IMR-90 (cell line): ENCODE results near the gene NEDD4L. TPM values are rescaled to one million over a fixed set of nuclear protein-coding genes. Genes with fewer than 3 reads are reported as not detected.

Source experiments
- ATAC-seq: fragments of 200-7000 bp; cut with Tn5 transposase; 2 replicates; pipeline ENCODE4 v1.9.1; 2020; ENCODE audit warnings: low read depth, mild to moderate bottlenecking, moderate library complexity
- BruUV-seq: library from RNA; stranded (reverse); fragments of 400-500 nt; replicated peaks from 2 replicates; lab custom pipeline; 2021; lab: Mats Ljungman, UMichigan
- CTCF ChIA-PET: fragments of 300-600 bp; formaldehyde crosslinking; extraction: SDS; loops from one replicate; lab custom pipeline; 2021; ENCODE audit warnings: antibody characterized with exemption; lab: Yijun Ruan, JAX
- POLR2A ChIA-PET: fragments of 300-600 bp; sonication (Branson Sonifier 250); formaldehyde crosslinking; loops from one replicate; lab custom pipeline; 2022; ENCODE audit warnings: antibody characterized with exemption; ENCODE audit not compliant: unreplicated experiment; lab: Charles Lee
- DNase-seq: peaks from one replicate; pipeline ENCODE4 v3.0.0; 2013
- H2AFZ ChIP-seq: replicated peaks from 2 replicates; pipeline ENCODE3; 2013; ENCODE audit warnings: low read length, mild to moderate bottlenecking; ENCODE audit not compliant: poor library complexity
- H2AK5ac ChIP-seq: 2 replicates; pipeline ENCODE4 v1.6.1; 2013; ENCODE audit warnings: low read depth, low read length, inconsistent platforms
- H2AK9ac ChIP-seq: replicated peaks from 2 replicates; pipeline ENCODE3; 2013; ENCODE audit warnings: mild to moderate bottlenecking, low read depth, low read length, moderate library complexity; ENCODE audit not compliant: poor library complexity
- H2BK120ac ChIP-seq: 2 replicates; pipeline ENCODE4 v1.6.1; 2013; ENCODE audit warnings: low read depth, low read length, inconsistent platforms
- H2BK15ac ChIP-seq: 3 replicates; pipeline ENCODE4 v1.6.1; 2013; ENCODE audit warnings: low read depth, low read length, inconsistent platforms
- H2BK20ac ChIP-seq: 2 replicates; pipeline ENCODE4 v1.6.1; 2013; ENCODE audit warnings: low read depth, mild to moderate bottlenecking, inconsistent platforms, low read length, moderate library complexity
- H2BK5ac ChIP-seq: 2 replicates; pipeline ENCODE4 v1.6.1; 2013; ENCODE audit warnings: mild to moderate bottlenecking, low read depth, low read length, inconsistent platforms; ENCODE audit not compliant: poor library complexity, severe bottlenecking
- H3K14ac ChIP-seq: replicated peaks from 2 replicates; pipeline ENCODE4 v1.6.1; 2013; ENCODE audit warnings: low read depth, low read length, inconsistent platforms
- H3K18ac ChIP-seq: 2 replicates; pipeline ENCODE4 v1.6.1; 2013; ENCODE audit warnings: low read depth, low read length, control low read depth
- H3K23ac ChIP-seq: 2 replicates; pipeline ENCODE4 v1.6.1; 2013; ENCODE audit warnings: low read depth, low read length, inconsistent platforms
- H3K27ac ChIP-seq: 2 replicates; pipeline ENCODE4 v1.5.1; 2013; ENCODE audit warnings: mild to moderate bottlenecking, control low read depth, low read length; ENCODE audit not compliant: insufficient read depth
- H3K27me3 ChIP-seq: 2 replicates; pipeline ENCODE4 v1.6.1; 2013; ENCODE audit warnings: low read length; ENCODE audit not compliant: control insufficient read depth, insufficient read depth
- H3K36me3 ChIP-seq: 2 replicates; pipeline ENCODE4 v1.6.1; 2013; ENCODE audit warnings: low read length, mixed read lengths; ENCODE audit not compliant: control insufficient read depth, insufficient read depth
- H3K4ac ChIP-seq: 2 replicates; pipeline ENCODE4 v1.6.1; 2013; ENCODE audit warnings: low read depth, low read length, inconsistent platforms
- H3K4me1 ChIP-seq: 2 replicates; pipeline ENCODE4 v1.6.1; 2013; ENCODE audit warnings: low read length, mixed read lengths; ENCODE audit not compliant: control insufficient read depth, insufficient read depth
- H3K4me2 ChIP-seq: 2 replicates; pipeline ENCODE4 v1.6.1; 2013; ENCODE audit warnings: low read depth, mild to moderate bottlenecking, control low read depth, low read length, moderate library complexity
- H3K4me3 ChIP-seq: 2 replicates; pipeline ENCODE4 v1.5.1; 2013; ENCODE audit warnings: low read depth, mild to moderate bottlenecking, control low read depth, low read length, moderate library complexity; ENCODE audit not compliant: insufficient read depth
- H3K56ac ChIP-seq: 2 replicates; pipeline ENCODE4 v1.6.1; 2013; ENCODE audit warnings: low read length, inconsistent platforms; ENCODE audit not compliant: insufficient read depth; ENCODE audit errors: extremely low read depth
- H3K79me1 ChIP-seq, 2 experiments: 2 replicates each; pipeline ENCODE4 v1.6.1; 2013; ENCODE audit warnings: low read length in 2 of 2, inconsistent platforms in 1 of 2, low read depth in 1 of 2
- H3K9ac ChIP-seq: 2 replicates; pipeline ENCODE4 v1.6.1; 2013; ENCODE audit warnings: low read depth, low read length, control low read depth
- H3K9me1 ChIP-seq: 2 replicates; pipeline ENCODE4 v1.6.1; 2013; ENCODE audit warnings: low read length, inconsistent platforms; ENCODE audit not compliant: insufficient read depth
- H3K9me3 ChIP-seq: 2 replicates; pipeline ENCODE4 v1.6.1; 2013; ENCODE audit warnings: low read length; ENCODE audit not compliant: control insufficient read depth, insufficient read depth
- H4K20me1 ChIP-seq: 2 replicates; pipeline ENCODE4 v1.6.1; 2013; ENCODE audit warnings: low read length, inconsistent platforms; ENCODE audit not compliant: insufficient read depth
- H4K5ac ChIP-seq: 2 replicates; pipeline ENCODE4 v1.6.1; 2013; ENCODE audit warnings: mild to moderate bottlenecking, low read depth, low read length, control low read depth
- H4K8ac ChIP-seq, 2 experiments: 2 replicates each; pipeline ENCODE4 v1.6.1; 2013; ENCODE audit warnings: low read depth in 2 of 2, low read length in 2 of 2, control low read depth in 1 of 2, inconsistent platforms in 1 of 2
- H4K91ac ChIP-seq: 2 replicates; pipeline ENCODE4 v1.6.1; 2013; ENCODE audit warnings: low read depth, low read length, inconsistent platforms; ENCODE audit not compliant: insufficient read depth
- BHLHE40 ChIP-seq: fragments of 150-350 bp; IDR thresholded peaks from 2 replicates; pipeline ENCODE4 v1.6.1; 2016; ENCODE audit warnings: mild to moderate bottlenecking, low read depth, low read length
- CHD1 ChIP-seq: IDR thresholded peaks from 2 replicates; pipeline ENCODE4 v1.6.1; 2012; ENCODE audit warnings: low read depth, low read length, improper control_type of control experiment
- FOS ChIP-seq: fragments of 150-350 bp; IDR thresholded peaks from 2 replicates; pipeline ENCODE4 v1.6.1; 2016; ENCODE audit warnings: low read depth, low read length
- MAFK ChIP-seq: IDR thresholded peaks from 2 replicates; pipeline ENCODE4 v1.6.1; 2012; ENCODE audit warnings: low read depth, low read length, improper control_type of control experiment
- MAZ ChIP-seq: IDR thresholded peaks from 2 replicates; pipeline ENCODE4 v1.6.1; 2012; ENCODE audit warnings: low read depth, mild to moderate bottlenecking, low read length, improper control_type of control experiment, moderate library complexity, borderline replicate concordance
- POLR2A ChIP-seq: IDR thresholded peaks from 2 replicates; pipeline ENCODE4 v1.6.1; 2012; ENCODE audit warnings: mild to moderate bottlenecking, low read depth, low read length
- RAD21 ChIP-seq: IDR thresholded peaks from 2 replicates; pipeline ENCODE4 v1.6.1; 2012; ENCODE audit warnings: low read length, improper control_type of control experiment
- RFX5 ChIP-seq: IDR thresholded peaks from 2 replicates; pipeline ENCODE4 v1.8.0; 2012; ENCODE audit warnings: low read depth, mild to moderate bottlenecking, low read length, moderate library complexity
- SMC3 ChIP-seq: fragments of 150-350 bp; IDR thresholded peaks from 2 replicates; pipeline ENCODE4 v1.6.1; 2016; ENCODE audit warnings: low read depth, mild to moderate bottlenecking, antibody characterized with exemption, low read length, moderate library complexity
- USF2 ChIP-seq: fragments of 150-350 bp; IDR thresholded peaks from 2 replicates; pipeline ENCODE4 v1.6.1; 2017; ENCODE audit warnings: mild to moderate bottlenecking, antibody characterized with exemption, low read length, low read depth
- WGBS, 2 experiments: methylation state at CpG; one replicate each; pipeline versions ENCODE4 v1.1.5 to v1.1.7; 2013; ENCODE audit warnings: missing lambda C conversion rate in 2 of 2; ENCODE audit not compliant: insufficient read length in 1 of 2; ENCODE audit errors: extremely low coverage in 2 of 2; 5-methylcytosine and 5-hydroxymethylcytosine counted together
- dilution Hi-C: fragments of 300-500 bp; cut with HindIII; formaldehyde crosslinking; loops from one replicate; pipeline ENCODE4 v1.14.3; 2018; ENCODE audit warnings: low sequenced_read_pairs; ENCODE audit not compliant: unreplicated experiment
- in situ Hi-C: fragments of 300-500 bp; cut with MboI; formaldehyde crosslinking; loops from 3 replicates; pipeline ENCODE4 v1.14.3; 2019; ENCODE audit warnings: low sequenced_read_pairs, inconsistent platforms, mixed read lengths
- intact Hi-C: fragments of 100-400 bp; cut with micrococcal nuclease; formaldehyde crosslinking; loops from 2 replicates; pipeline ENCODE4 v1.10.0; 2022
- polyA plus RNA-seq, 3 experiments: library from polyadenylated mRNA; depleted of rRNA; stranded (reverse); fragments of >200 nt; gene quantifications; 2 replicates each; pipeline ENCODE4 v1.2.3, GENCODE V29; 2012; ENCODE audit warnings: low replicate concordance in 1 of 3
- total RNA-seq: library from RNA; depleted of rRNA; stranded (reverse); fragments of >200 nt; gene quantifications from 2 replicates; pipeline ENCODE4 v1.2.3, GENCODE V29; 2012

The NEDD4L gene
- total and polyA plus RNA-seq, 2 of the 4 experiments (the other 2 are of a cell fraction): 10.0 to 10.9 TPM

DNA sequence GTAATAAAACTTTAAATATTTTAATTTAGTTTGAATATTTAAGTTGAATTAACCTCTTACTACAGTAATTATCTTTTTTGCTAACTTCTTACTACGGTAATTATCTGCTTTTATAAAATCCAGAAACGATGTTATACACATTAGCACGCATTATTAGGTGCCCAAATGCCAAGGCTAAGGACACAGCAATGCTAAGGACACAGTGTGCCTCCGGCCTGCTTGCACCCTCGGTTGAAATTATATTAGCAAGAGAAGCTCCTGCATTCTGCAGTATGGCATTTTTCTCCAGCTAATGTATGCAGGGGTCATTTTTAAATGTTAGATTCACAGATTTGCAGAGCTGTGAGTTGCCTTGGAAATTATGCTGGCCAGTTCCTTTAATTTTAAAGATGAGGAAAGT lies 220.0 kb downstream of the NEDD4L start (continued):
- TF ChIP-seq RAD21 (no peak), POLR2A (no peak), MAZ (no peak), MAFK (no peak), FOS (no peak)

- no peak overlapping the region for H3K14ac ChIP-seq
- ChIA-PET CTCF (interaction anchor here (0.9 kb wide), 1 partner anchor 22 kb away, joined by 5 read pairs; no protein-coding TSS in a partner anchor), POLR2A (no interaction called here)
- H4K20me1 ChIP-seq: no peaks in the 10 kb centered on the region
- H3K56ac ChIP-seq: no peak overlapping the region
- no peak overlapping the region for H2AK5ac ChIP-seq
- no peak overlapping the region for H4K91ac ChIP-seq
- no TSS peak for BruUV-seq
- H2AK9ac ChIP-seq: no peak overlapping the region
- in situ Hi-C loops (no loop called here), dilution Hi-C loops (no loop called here), intact Hi-C loops (no loop called here)
- H2BK15ac ChIP-seq: no peak overlapping the region
- no peaks in the 10 kb centered on the region for H3K36me3 ChIP-seq
- DNase-seq (no peak), ATAC-seq (no peak)
- H3K27me3 ChIP-seq: no peaks in the 10 kb centered on the region
- H3K9me1 ChIP-seq: 0 out of 2 replicates have a peak, but pooled peaks cover 10% of the 10 kb centered on the region
- no peaks in the 10 kb centered on the region for H3K79me1 ChIP-seq
- no peak overlapping the region for H3K23ac ChIP-seq
- no peak overlapping the region for H2AFZ ChIP-seq
- H2BK5ac ChIP-seq: no peak overlapping the region
- no CpG with 5 or more reads among the region's 2 CpGs for WGBS, 2 experiments
- H3K18ac ChIP-seq: no peak overlapping the region
- no peak overlapping the region for H3K4ac ChIP-seq
- no peak overlapping the region for H3K27ac ChIP-seq
- no peak for TF ChIP-seq SMC3
- TF ChIP-seq MAFK: no peak
- TF ChIP-seq RFX5: no peak
- TF ChIP-seq CHD1: no peak
- no peak for TF ChIP-seq BHLHE40
- no peak for TF ChIP-seq USF2
- H3K4me1 ChIP-seq: peaks cover 2% of the 10 kb centered on the region
- no peak overlapping the region for H3K4me3 ChIP-seq
- H4K8ac ChIP-seq: no peak overlapping the region
- H3K9me3 ChIP-seq: no peaks in the 10 kb centered on the region
- H3K9ac ChIP-seq: no peak overlapping the region
- H4K5ac ChIP-seq: no peak overlapping the region
- no peak overlapping the region for H3K4me2 ChIP-seq
- H2BK20ac ChIP-seq: no peak overlapping the region
- H2BK120ac ChIP-seq: no peak overlapping the region
These were observed 220.8 kb downstream of the NEDD4L start for GRCh38 chr18:58264840-58265239.
